ENCODE measurements around the gene PIP5KL1.

The PIP5KL1 gene

DNA sequence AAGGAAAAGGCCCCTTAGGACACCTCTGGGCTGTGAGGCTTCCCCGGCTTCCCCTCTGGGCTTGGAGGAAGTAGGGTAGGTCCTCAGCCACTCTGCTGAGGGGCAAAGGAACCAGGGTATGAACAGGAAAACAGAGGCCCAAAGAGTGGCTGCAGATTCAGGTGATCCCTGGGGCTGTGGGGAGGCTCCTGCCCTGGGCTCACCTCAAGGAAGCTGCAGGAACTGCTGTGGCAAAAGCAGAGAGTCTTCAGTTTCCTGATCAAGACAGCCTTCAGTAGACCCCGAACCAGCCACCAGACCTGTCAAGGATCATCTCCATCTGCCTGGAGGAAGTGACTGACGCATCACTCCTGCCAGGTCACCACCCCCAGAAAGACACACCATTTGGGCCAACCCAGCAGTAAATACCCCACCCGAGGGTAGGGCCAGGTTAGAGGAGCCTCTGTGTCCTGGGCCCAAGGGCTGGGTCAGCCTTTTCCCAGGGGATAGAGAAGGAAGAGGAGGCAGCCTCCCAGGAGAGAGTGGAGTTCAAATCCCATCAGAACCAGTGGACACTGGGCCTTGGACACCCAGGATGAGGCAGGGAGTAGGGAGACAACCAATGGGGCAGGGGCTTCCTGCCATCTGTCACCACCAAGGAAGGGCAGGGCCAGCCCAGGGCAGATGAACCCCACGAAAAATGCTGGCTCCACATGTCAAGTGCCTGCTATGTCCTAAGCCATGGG lies 25.4 kb downstream of the PIP5KL1 start:
- DNase-seq (ENCODE audit: low spot score) = no peak
- TF ChIP-seq, protein P1, sequence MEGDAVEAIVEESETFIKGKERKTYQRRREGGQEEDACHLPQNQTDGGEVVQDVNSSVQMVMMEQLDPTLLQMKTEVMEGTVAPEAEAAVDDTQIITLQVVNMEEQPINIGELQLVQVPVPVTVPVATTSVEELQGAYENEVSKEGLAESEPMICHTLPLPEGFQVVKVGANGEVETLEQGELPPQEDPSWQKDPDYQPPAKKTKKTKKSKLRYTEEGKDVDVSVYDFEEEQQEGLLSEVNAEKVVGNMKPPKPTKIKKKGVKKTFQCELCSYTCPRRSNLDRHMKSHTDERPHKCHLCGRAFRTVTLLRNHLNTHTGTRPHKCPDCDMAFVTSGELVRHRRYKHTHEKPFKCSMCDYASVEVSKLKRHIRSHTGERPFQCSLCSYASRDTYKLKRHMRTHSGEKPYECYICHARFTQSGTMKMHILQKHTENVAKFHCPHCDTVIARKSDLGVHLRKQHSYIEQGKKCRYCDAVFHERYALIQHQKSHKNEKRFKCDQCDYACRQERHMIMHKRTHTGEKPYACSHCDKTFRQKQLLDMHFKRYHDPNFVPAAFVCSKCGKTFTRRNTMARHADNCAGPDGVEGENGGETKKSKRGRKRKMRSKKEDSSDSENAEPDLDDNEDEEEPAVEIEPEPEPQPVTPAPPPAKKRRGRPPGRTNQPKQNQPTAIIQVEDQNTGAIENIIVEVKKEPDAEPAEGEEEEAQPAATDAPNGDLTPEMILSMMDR (conservative IDR thresholded peaks at IDR 0.05; ENCODE audit: low read depth) = no peak
- ChIA-PET POLR2A (ENCODE audit: low non-redundant PET) (no interaction called here), CTCF (no interaction called here)
- peak overlapping the region; percentile 62 for H3K27ac ChIP-seq

DNA sequence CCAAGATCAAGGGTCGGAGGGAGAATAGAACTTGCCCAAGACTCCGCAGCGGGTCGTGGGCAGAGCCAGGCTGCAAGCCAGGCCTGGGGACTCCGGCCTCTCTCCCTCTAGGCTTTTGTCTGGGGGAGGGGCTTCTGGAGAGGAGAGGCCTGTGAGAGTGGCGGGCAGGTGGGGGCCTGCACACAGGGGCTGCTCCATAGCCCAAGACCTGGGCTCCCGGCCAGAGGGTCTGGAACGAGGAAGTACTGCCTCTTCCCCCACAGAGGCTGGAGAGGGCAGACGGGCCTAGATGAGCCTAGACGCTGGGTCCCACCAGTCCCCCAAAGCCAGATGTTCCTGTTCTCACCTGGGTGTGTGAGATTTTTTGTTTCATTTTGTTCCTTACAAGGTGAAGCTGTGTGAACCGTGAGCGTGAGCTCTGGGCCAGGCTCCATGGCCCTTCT lies 26.0 kb downstream of the PIP5KL1 start:
- peak overlapping the region; percentile 62 for H3K27ac ChIP-seq
- TF ChIP-seq, protein P1 (conservative IDR thresholded peaks at IDR 0.05; ENCODE audit: low read depth) = no peak
- ChIA-PET POLR2A (ENCODE audit: low non-redundant PET) (no interaction called here), CTCF (no interaction called here)
- DNase-seq (ENCODE audit: low spot score) = no peak

DNA sequence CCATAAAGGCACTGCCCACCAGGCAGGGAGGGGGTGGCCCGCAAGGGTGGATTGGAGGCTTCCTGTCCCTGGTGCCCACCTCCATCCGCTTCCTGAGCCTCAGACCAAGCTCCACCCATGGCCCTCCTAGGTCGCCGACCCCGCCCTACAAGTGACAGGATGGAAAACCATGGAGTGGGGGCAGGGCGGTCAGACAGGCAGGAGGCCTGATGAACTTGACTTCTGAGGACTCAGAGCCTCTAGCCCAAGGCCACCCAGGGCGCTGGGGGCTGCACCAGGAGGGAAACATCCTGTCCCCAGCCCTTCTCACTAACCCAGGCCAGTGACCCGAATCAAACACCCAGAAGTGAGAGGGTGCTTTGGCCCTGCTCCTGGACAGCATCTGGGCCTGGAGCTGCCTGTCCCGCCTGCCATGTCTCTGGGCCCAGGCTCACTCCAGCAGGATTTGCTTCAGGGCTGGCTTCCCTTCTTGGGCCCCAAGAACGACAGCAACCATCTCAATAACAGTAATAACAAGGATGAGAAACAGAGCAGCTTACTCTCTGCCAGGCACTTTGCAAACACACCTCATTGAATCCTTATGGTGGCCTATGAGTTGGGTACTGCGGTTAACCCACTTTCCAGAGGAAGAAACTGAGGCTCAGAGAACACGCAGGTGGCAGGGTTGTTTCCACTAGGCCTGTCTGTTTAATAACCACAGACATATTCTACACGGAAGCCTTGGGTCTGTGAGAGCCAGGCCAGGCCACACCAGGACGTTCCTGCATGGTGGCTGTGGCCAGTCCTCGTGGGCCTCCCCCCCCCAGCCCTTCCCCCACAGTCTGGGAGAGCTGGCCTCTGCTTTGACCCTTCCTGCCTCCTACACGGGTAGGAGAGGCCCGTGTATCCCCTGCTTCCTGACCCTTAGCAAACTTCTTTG lies 26.8 kb downstream of the PIP5KL1 start:
- DNase-seq (ENCODE audit: low spot score) = no peak
- ChIA-PET POLR2A (ENCODE audit: low non-redundant PET) (interaction anchor here (0.7 kb wide), 1 partner anchor 93 kb away, joined by 6 read pairs; no protein-coding TSS in a partner anchor), CTCF (no interaction called here)
- TF ChIP-seq, protein P1 (conservative IDR thresholded peaks at IDR 0.05; ENCODE audit: low read depth) = no peak
- peak overlapping the region; percentile 62 for H3K27ac ChIP-seq

GRCh38 chr9:127899128-127899943 lies 31.2 kb downstream of the PIP5KL1 start, which contains the start of gene ST6GALNAC6:
ST6GALNAC6 (minus strand) TSS chr9:127899603; CDS start chr9:127897981, 1,622 bp downstream.
- DNase-seq (ENCODE audit: low spot score) = peak; percentile 95
- TF ChIP-seq, protein P1 (conservative IDR thresholded peaks at IDR 0.05; ENCODE audit: low read depth) = no peak
- H3K27ac ChIP-seq = peak within 1 kb of the TSS; percentile 84
- CTCF ChIA-PET = interaction anchor here (1.1 to 1.4 kb wide), 4 partner anchors 11 to 219 kb away, joined by 3 to 4 read pairs (median 4); partner anchors contain the start of gene ST6GALNAC4
- POLR2A ChIA-PET (ENCODE audit: low non-redundant PET) = interaction anchor here (0.6 kb wide), 2 partner anchors 107 to 401 kb away, joined by 4 to 6 read pairs; no protein-coding TSS in a partner anchor

GRCh38 chr9:127898433-127899127 lies 32.0 kb downstream of the PIP5KL1 start:
- peak; percentile 74 for DNase-seq (ENCODE audit: low spot score)
- ChIA-PET POLR2A (ENCODE audit: low non-redundant PET) (interaction anchor here (0.6 to 1.0 kb wide), 2 partner anchors 17 to 107 kb away, joined by 3 to 6 read pairs; no protein-coding TSS in a partner anchor), CTCF (interaction anchor here (0.7 to 1.4 kb wide), 5 partner anchors 12 to 137 kb away, joined by 3 to 4 read pairs (median 3); partner anchors contain the start of gene ST6GALNAC4)
- TF ChIP-seq, protein P1 (conservative IDR thresholded peaks at IDR 0.05; ENCODE audit: low read depth) = no peak
- peak overlapping the region; percentile 84 for H3K27ac ChIP-seq
